OCI-LY7 (cell line): ENCODE measurements around the gene CCNC. TPM values are rescaled to one million over a fixed set of nuclear protein-coding genes. Genes with fewer than 3 reads are reported as not detected.

Source experiments
- BruUV-seq: library from RNA; stranded (reverse); fragments of 400-500 nt; replicated peaks from 2 replicates; lab custom pipeline; 2021; lab: Mats Ljungman, UMichigan
- CTCF ChIA-PET: fragments of 300-600 bp; sonication (Branson Sonifier 250); formaldehyde crosslinking; loops from one replicate; lab custom pipeline; 2022; ENCODE audit warnings: antibody characterized with exemption; ENCODE audit not compliant: unreplicated experiment; lab: Charles Lee
- POLR2A ChIA-PET: fragments of 300-600 bp; sonication (Branson Sonifier 250); formaldehyde crosslinking; loops from one replicate; lab custom pipeline; 2022; ENCODE audit warnings: antibody characterized with exemption; lab: Charles Lee
- DNase-seq: peaks from one replicate; pipeline ENCODE4 v3.0.0-alpha.2; 2015; ENCODE audit warnings: low spot score
- H2AFZ ChIP-seq: fragments of 200-600 bp; sonication (generic), shearing (Covaris generic); 2 replicates; pipeline ENCODE4 v1.6.1; 2014; ENCODE audit warnings: mild to moderate bottlenecking, antibody characterized with exemption, low read length, moderate library complexity
- H3K27ac ChIP-seq: fragments of 200-600 bp; sonication (generic); 2 replicates; pipeline ENCODE4 v1.5.1; 2014; ENCODE audit warnings: mixed run types, low read depth, mild to moderate bottlenecking, moderate library complexity, low read length, inconsistent platforms; ENCODE audit not compliant: poor library complexity, severe bottlenecking
- H3K36me3 ChIP-seq: fragments of 200-600 bp; sonication (generic); 2 replicates; pipeline ENCODE4 v1.6.1; 2014; ENCODE audit warnings: mild to moderate bottlenecking, antibody characterized with exemption, low read length, moderate library complexity, mixed read lengths; ENCODE audit not compliant: insufficient read depth
- H3K4me1 ChIP-seq: fragments of 200-600 bp; sonication (generic); 2 replicates; pipeline ENCODE4 v1.5.1; 2014; ENCODE audit warnings: mild to moderate bottlenecking, low read length; ENCODE audit not compliant: insufficient read depth, poor library complexity, severe bottlenecking
- H3K4me2 ChIP-seq: fragments of 200-600 bp; sonication (generic); 2 replicates; pipeline ENCODE4 v1.6.1; 2014; ENCODE audit warnings: mild to moderate bottlenecking, low read length
- H3K4me3 ChIP-seq: fragments of 200-600 bp; sonication (generic); 2 replicates; pipeline ENCODE4 v1.5.1; 2014; ENCODE audit warnings: mild to moderate bottlenecking, low read depth, low read length; ENCODE audit not compliant: poor library complexity, severe bottlenecking
- H3K79me2 ChIP-seq: fragments of 200-600 bp; sonication (generic); 2 replicates; pipeline ENCODE4 v1.6.1; 2016; ENCODE audit warnings: low read depth, mild to moderate bottlenecking, low read length, moderate library complexity, mixed read lengths; ENCODE audit not compliant: insufficient read depth
- H3K9me2 ChIP-seq: fragments of 200-600 bp; sonication (generic); 2 replicates; pipeline ENCODE4 v1.6.1; 2016; ENCODE audit warnings: mild to moderate bottlenecking, low read length, mixed read lengths; ENCODE audit not compliant: insufficient read depth
- H3K9me3 ChIP-seq: fragments of 200-600 bp; sonication (generic); 2 replicates; pipeline ENCODE4 v1.6.1; 2014; ENCODE audit warnings: mild to moderate bottlenecking, mixed run types, low read length, mixed read lengths
- H4K20me1 ChIP-seq: fragments of 200-600 bp; sonication (generic); 2 replicates; pipeline ENCODE4 v1.6.1; 2014; ENCODE audit warnings: mild to moderate bottlenecking, antibody characterized with exemption, low read length, moderate library complexity, mixed read lengths; ENCODE audit not compliant: insufficient read depth
- CTCF ChIP-seq: fragments of 200-600 bp; sonication (generic); conservative IDR thresholded peaks from 2 replicates; pipeline ENCODE4 v1.5.1; 2014; ENCODE audit warnings: mild to moderate bottlenecking, antibody characterized with exemption, low read length, moderate library complexity, mixed read lengths
- EZH2phosphoT487 ChIP-seq: fragments of 200-600 bp; sonication (generic); IDR thresholded peaks from 2 replicates; pipeline ENCODE4 v1.6.1; 2018; ENCODE audit warnings: low read depth, borderline replicate concordance, mild to moderate bottlenecking, mixed run types, antibody characterized with exemption, low read length, moderate library complexity, mixed read lengths
- intact Hi-C: fragments of 100-400 bp; cut with micrococcal nuclease; formaldehyde crosslinking; loops from one replicate; pipeline ENCODE4 v1.10.0; 2022; ENCODE audit not compliant: unreplicated experiment
- total RNA-seq, 2 experiments: library from RNA; depleted of rRNA in 1 of 2; stranded (reverse); fragments of >200 nt in 1 of 2; shearing (Covaris generic) in 1 of 2; gene quantifications; 2 replicates each; pipeline ENCODE4 v1.2.3, GENCODE V29; 2014 to 2022

The CCNC gene
- total RNA-seq, 2 experiments from 2014 or later = 58.4 to 91.9 TPM

- Histone ChIP-seq H4K20me1 (no peaks in the 10 kb centered on the region), H3K9me3 (no peaks in the 10 kb centered on the region), H3K27ac (no peak overlapping the region), H2AFZ (no peak overlapping the region), H3K9me2 (no peaks in the 10 kb centered on the region), H3K4me1 (no peaks in the 10 kb centered on the region), H3K79me2 (no peaks in the 10 kb centered on the region), H3K4me3 (no peak overlapping the region), H3K4me2 (no peak overlapping the region), H3K36me3 (no peaks in the 10 kb centered on the region)
- ChIA-PET CTCF (no interaction called here), POLR2A (no interaction called here)
- DNase-seq = no peak
- TF ChIP-seq CTCF (no peak), EZH2phosphoT487 (no peak)
- intact Hi-C loops = no loop called here
- BruUV-seq = no TSS peak
These were observed 11.3 kb upstream of the CCNC start for GRCh38 chr6:99579781-99580180.

GRCh38 chr6:99575544-99576227 lies 7.2 kb upstream of the CCNC start:
- Histone ChIP-seq H4K20me1 (no peaks in the 10 kb centered on the region), H3K4me1 (no peaks in the 10 kb centered on the region), H3K36me3 (no peaks in the 10 kb centered on the region), H3K79me2 (no peaks in the 10 kb centered on the region), H3K9me3 (no peaks in the 10 kb centered on the region), H2AFZ (no peak overlapping the region), H3K9me2 (no peaks in the 10 kb centered on the region), H3K4me2 (no peak overlapping the region), H3K27ac (no peak overlapping the region), H3K4me3 (no peak overlapping the region)
- CTCF ChIA-PET = no interaction called here
- intact Hi-C loops = no loop called here
- no TSS peak for BruUV-seq
- POLR2A ChIA-PET = interaction anchor here (0.6 to 1.6 kb wide), 3 partner anchors 36 to 636 kb away, joined by 3 to 4 read pairs (median 3); no protein-coding TSS in a partner anchor
- no peak for DNase-seq
- no peak for TF ChIP-seq EZH2phosphoT487

DNA sequence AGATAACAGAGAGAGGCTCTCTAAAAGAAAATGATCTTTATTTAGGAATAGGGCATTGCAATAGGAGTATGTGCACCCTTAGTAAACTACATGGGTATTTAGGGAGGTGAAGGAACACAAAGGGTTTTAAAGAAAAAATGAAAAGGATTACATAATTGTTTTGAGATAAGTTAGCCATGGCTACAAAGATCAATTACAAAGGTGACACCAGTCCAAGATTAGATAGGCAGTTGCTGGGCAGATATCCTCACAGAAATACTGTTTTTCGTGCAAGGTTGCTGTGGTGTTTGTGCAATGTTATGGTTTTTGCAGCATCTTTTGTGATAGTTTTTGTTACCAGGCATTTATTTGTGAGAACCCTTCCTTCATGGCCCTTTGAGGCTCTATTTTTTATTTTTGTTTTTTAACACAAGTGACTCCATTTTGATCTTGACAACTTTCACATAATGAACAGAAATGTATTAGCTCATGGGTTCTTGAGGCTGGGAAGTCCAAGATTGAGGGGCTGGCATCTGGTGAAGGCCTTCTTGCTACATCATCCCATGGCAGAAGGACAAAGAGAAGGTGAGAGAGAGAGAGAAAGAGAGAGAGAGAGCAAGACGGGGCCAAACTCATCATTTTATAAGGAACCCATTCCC lies 5.6 kb upstream of the CCNC start:
- POLR2A ChIA-PET = interaction anchor here (0.6 to 1.6 kb wide), 2 partner anchors 38 to 64 kb away, joined by 3 to 4 read pairs; no protein-coding TSS in a partner anchor
- Histone ChIP-seq H3K27ac (no peak overlapping the region), H3K79me2 (no peaks in the 10 kb centered on the region), H3K36me3 (no peaks in the 10 kb centered on the region), H3K4me2 (no peak overlapping the region), H3K4me3 (no peak overlapping the region), H3K9me2 (no peaks in the 10 kb centered on the region), H4K20me1 (no peaks in the 10 kb centered on the region), H3K9me3 (no peaks in the 10 kb centered on the region), H3K4me1 (no peaks in the 10 kb centered on the region), H2AFZ (no peak overlapping the region)
- no peak for TF ChIP-seq EZH2phosphoT487
- no peak for TF ChIP-seq CTCF
- intact Hi-C loops = no loop called here
- DNase-seq = no peak
- no TSS peak for BruUV-seq
- CTCF ChIA-PET = no interaction called here
